ENCODE measurements around the gene PAM.

DNA sequence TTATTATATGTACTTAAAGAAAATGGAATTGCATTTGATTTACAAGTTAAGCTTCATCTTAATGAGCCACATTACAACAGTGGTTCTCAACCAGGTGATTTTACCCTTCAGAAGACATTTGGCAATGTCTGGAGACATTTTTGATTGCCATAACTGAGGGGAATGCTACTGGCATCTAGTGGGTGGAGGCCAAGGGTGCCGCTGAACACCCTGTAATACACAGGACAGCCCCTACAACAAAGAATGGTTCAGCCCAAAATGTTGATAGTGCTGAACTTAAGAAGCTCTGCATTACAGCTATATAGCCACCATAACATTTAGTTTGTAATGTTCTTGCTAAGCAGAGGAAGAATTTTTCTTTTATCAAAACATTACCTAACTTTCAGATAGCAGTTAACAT is 103.1 kb downstream of the PAM start:
- TF ChIP-seq, protein P1, sequence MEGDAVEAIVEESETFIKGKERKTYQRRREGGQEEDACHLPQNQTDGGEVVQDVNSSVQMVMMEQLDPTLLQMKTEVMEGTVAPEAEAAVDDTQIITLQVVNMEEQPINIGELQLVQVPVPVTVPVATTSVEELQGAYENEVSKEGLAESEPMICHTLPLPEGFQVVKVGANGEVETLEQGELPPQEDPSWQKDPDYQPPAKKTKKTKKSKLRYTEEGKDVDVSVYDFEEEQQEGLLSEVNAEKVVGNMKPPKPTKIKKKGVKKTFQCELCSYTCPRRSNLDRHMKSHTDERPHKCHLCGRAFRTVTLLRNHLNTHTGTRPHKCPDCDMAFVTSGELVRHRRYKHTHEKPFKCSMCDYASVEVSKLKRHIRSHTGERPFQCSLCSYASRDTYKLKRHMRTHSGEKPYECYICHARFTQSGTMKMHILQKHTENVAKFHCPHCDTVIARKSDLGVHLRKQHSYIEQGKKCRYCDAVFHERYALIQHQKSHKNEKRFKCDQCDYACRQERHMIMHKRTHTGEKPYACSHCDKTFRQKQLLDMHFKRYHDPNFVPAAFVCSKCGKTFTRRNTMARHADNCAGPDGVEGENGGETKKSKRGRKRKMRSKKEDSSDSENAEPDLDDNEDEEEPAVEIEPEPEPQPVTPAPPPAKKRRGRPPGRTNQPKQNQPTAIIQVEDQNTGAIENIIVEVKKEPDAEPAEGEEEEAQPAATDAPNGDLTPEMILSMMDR (IDR thresholded peaks at IDR 0.05; ENCODE audit: low read depth, low read length, missing input control) = no peak
- TF ChIP-seq REST (IDR thresholded peaks at IDR 0.05) (no peak), JUND (IDR thresholded peaks at IDR 0.05) (no peak)
